AG04450 (cell line): ENCODE results near the gene NOTCH2. TPM values are rescaled to one million over a fixed set of nuclear protein-coding genes. Genes with fewer than 3 reads are reported as not detected.

Source experiments
- CTCF ChIA-PET: fragments of 300-600, 350-600 bp; formaldehyde crosslinking; extraction: SDS; loops from one replicate; lab custom pipeline; 2022; ENCODE audit warnings: antibody characterized with exemption, inconsistent platforms; lab: Charles Lee
- POLR2A ChIA-PET: fragments of 350-600 bp; formaldehyde crosslinking; extraction: SDS; loops from one replicate; lab custom pipeline; 2021; ENCODE audit warnings: antibody characterized with exemption, inconsistent platforms; lab: Yijun Ruan, JAX
- DNase-seq: peaks from one replicate; pipeline ENCODE4 v3.0.0-alpha.2; 2011; ENCODE audit warnings: low read depth, low spot score
- H3K27ac ChIP-seq: one replicate; pipeline ENCODE4 v1.5.1; 2012; ENCODE audit warnings: low read depth, low read length, control low read depth
- H3K27me3 ChIP-seq: one replicate; pipeline ENCODE4 v1.6.0; 2012; ENCODE audit warnings: low read length; ENCODE audit not compliant: control insufficient read depth, insufficient read depth
- H3K4me3 ChIP-seq: 2 replicates; pipeline ENCODE4 v1.5.1; 2011; ENCODE audit warnings: mild to moderate bottlenecking, low read depth, low read length, control low read depth
- H3K9me3 ChIP-seq: 2 replicates; pipeline ENCODE4 v1.5.1; 2012; ENCODE audit warnings: low read length; ENCODE audit not compliant: control insufficient read depth, insufficient read depth
- polyA plus RNA-seq: library from polyadenylated mRNA; depleted of rRNA; stranded (reverse); fragments of >200 nt; gene quantifications from 2 replicates; pipeline ENCODE4 v1.2.3, GENCODE V29; 2011
- TF ChIP-seq, protein P1 (sequence below): IDR thresholded peaks from 2 replicates; pipeline ENCODE4 v1.5.1; 2011; ENCODE audit warnings: low read depth, low read length, control low read depth, inconsistent platforms

Gene NOTCH2
- polyA plus RNA-seq, 1 experiment: 47.0 TPM

DNA sequence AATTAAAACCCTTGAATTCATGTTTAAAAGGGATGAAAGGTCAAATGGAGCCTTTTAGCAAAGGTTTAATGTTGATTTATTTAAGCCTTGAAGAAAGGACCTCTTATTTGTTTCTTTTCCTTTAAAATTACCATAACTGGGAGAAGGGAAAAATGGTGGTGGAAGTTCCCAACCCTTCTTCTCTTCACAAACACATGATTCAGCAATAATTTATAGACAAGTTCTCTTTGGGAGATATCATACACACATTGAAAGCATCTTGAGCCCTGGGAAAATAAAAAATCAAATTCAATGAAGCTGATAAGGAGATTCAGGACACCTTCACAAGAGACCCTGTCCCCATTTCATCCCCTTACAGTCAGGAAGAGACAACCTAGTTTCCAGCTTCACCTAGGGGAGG is 182.0 kb downstream of the NOTCH2 start:
- CTCF ChIA-PET: interaction anchor here (0.6 to 3.2 kb wide), 5 partner anchors 10 to 57 kb away, joined by 3 to 23 read pairs (median 5); partner anchors contain the start of gene ADAM30

GRCh38 chr1:119885903-119886783 is 183.3 kb downstream of the NOTCH2 start:
- TF ChIP-seq, protein P1, sequence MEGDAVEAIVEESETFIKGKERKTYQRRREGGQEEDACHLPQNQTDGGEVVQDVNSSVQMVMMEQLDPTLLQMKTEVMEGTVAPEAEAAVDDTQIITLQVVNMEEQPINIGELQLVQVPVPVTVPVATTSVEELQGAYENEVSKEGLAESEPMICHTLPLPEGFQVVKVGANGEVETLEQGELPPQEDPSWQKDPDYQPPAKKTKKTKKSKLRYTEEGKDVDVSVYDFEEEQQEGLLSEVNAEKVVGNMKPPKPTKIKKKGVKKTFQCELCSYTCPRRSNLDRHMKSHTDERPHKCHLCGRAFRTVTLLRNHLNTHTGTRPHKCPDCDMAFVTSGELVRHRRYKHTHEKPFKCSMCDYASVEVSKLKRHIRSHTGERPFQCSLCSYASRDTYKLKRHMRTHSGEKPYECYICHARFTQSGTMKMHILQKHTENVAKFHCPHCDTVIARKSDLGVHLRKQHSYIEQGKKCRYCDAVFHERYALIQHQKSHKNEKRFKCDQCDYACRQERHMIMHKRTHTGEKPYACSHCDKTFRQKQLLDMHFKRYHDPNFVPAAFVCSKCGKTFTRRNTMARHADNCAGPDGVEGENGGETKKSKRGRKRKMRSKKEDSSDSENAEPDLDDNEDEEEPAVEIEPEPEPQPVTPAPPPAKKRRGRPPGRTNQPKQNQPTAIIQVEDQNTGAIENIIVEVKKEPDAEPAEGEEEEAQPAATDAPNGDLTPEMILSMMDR: peak; percentile 72
- Histone ChIP-seq H3K4me3 (no peak overlapping the region), H3K27me3 (no peaks in the 10 kb centered on the region), H3K27ac (no peak overlapping the region), H3K9me3 (peaks cover 5% of the 10 kb centered on the region; the same call in 1 of the 2 replicates)
- DNase-seq: no peak
- ChIA-PET POLR2A (no interaction called here), CTCF (interaction anchor here (0.6 to 3.2 kb wide), 11 partner anchors 11 to 1990 kb away, joined by 3 to 23 read pairs (median 4); partner anchors contain the start of gene ADAM30)

More for the DNA sequence above, 182.0 kb downstream of the NOTCH2 start:
- no peak for DNase-seq
- no peak overlapping the region for H3K4me3 ChIP-seq
- TF ChIP-seq, protein P1: no peak
- no peak overlapping the region for H3K27ac ChIP-seq
- POLR2A ChIA-PET: no interaction called here
- H3K27me3 ChIP-seq: no peaks in the 10 kb centered on the region
- H3K9me3 ChIP-seq: peaks cover 5% of the 10 kb centered on the region; the same call in 1 of the 2 replicates

DNA sequence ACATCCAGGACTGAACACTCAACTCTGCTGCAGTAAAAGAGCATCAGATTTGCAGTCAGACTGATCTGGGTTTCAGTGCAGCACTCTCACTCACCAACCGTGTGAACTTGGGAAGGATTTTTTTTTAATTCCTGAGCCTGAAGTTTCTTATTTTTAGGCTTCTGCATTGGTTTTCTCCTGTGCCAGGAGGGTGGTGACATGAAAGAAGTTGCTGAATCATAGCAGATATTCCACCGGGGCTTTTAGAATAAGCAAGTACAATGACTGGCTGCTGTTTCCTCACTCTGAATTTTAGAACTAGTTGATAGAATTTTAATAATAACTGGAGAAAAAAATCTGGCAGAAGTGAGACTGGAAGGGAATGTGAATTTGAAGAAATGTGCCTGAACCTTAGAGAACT is 184.8 kb downstream of the NOTCH2 start:
- Histone ChIP-seq H3K9me3 (peaks cover 5% of the 10 kb centered on the region; the same call in 1 of the 2 replicates), H3K27me3 (no peaks in the 10 kb centered on the region), H3K27ac (no peak overlapping the region), H3K4me3 (no peak overlapping the region)
- ChIA-PET POLR2A (no interaction called here), CTCF (interaction anchor here (3.2 kb wide), 1 partner anchor 14 kb away, joined by 23 read pairs; no protein-coding TSS in a partner anchor)
- TF ChIP-seq, protein P1: no peak
- no peak for DNase-seq

DNA sequence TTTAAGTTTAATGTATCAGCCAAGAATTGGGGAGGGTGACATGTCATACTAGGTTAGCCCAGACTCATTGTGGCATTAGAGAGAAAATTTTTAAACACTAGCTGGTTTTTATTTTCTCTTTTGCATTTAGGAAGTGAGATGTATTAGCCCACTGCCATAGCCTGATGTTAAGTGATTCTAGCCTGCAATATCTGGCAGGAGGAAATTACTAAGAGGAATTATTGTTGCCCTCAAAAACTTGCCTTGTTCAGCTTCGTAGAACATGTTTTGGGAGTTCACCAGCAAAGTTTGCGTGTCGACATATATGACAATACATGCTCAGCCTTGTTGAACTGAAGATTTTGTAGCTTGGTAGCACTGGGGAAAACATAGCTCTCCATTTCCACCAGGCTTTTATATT is 185.6 kb downstream of the NOTCH2 start:
- no peak overlapping the region for H3K4me3 ChIP-seq
- no peak for DNase-seq
- TF ChIP-seq, protein P1: no peak
- ChIA-PET POLR2A (no interaction called here), CTCF (interaction anchor here (1.7 kb wide), 2 partner anchors 10 to 14 kb away, joined by 4 to 7 read pairs; no protein-coding TSS in a partner anchor)
- H3K27me3 ChIP-seq: no peaks in the 10 kb centered on the region
- H3K9me3 ChIP-seq: peaks cover 5% of the 10 kb centered on the region; the same call in 1 of the 2 replicates
- H3K27ac ChIP-seq: no peak overlapping the region
